OCI-LY1 (cell line): ENCODE measurements around the gene CELF4.

Experiments used
- CTCF ChIP-seq: fragments of 200-600 bp; sonication (generic), shearing (Covaris generic); IDR thresholded peaks from 2 replicates; pipeline ENCODE4 v1.5.1; 2017; ENCODE audit warnings: mild to moderate bottlenecking, antibody characterized with exemption, low read length, moderate library complexity, mixed read lengths
- EZH2 ChIP-seq: fragments of 200-600 bp; sonication (generic), shearing (Covaris generic); IDR thresholded peaks from 2 replicates; pipeline ENCODE4 v1.8.0; 2017; ENCODE audit warnings: borderline replicate concordance, mixed run types, mild to moderate bottlenecking, antibody characterized with exemption, low read length, moderate library complexity, mixed read lengths

- TF ChIP-seq CTCF = no peak
- no peak for TF ChIP-seq EZH2
Measured at GRCh38 chr18:37306432-37306831, 259.2 kb downstream of the CELF4 start.
